C4-2B (cell line): ENCODE data around the gene IGF2.

ENCODE experiments used
- CTCF ChIP-seq: fragments of 450-650 bp; conservative IDR thresholded peaks from 2 replicates; pipeline ENCODE4 v1.5.1; 2017; ENCODE audit warnings: mild to moderate bottlenecking
- ZFX ChIP-seq: fragments of 450-650 bp; IDR thresholded peaks from 2 replicates; pipeline ENCODE4 v1.6.1; 2017

- TF ChIP-seq CTCF, result no peak
- TF ChIP-seq ZFX, result no peak
These were observed 31.1 kb downstream of the IGF2 start for GRCh38 chr11:2107941-2108630.
